GM19025 (cell line): ENCODE data around the gene RASGEF1C.

Source experiments
- ATAC-seq: cut with Tn5 transposase; IDR thresholded peaks from one replicate; pipeline ENCODE4 v1.9.1; 2021; ENCODE audit warnings: mild to moderate bottlenecking, low read depth, moderate library complexity; ENCODE audit not compliant: unreplicated experiment

RASGEF1C gene

DNA sequence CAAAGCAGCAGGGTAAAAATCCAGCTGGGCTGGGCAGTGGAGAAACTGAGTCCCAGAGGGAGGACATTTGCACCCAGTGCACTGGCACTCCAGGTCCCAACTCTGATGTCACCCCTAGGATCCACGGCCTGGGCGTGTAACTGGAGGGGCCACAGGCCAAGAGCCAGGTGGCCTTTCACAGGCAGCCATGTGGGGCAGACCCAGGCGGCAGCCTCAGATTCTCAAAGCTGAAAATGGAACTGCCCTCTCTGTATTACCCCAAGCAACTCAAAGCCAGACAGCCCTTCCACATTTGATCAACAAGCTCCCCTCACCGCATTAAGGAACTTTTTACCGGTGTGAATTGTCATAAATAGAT lies 46.7 kb downstream of the RASGEF1C start:
- ATAC-seq = no peak

DNA sequence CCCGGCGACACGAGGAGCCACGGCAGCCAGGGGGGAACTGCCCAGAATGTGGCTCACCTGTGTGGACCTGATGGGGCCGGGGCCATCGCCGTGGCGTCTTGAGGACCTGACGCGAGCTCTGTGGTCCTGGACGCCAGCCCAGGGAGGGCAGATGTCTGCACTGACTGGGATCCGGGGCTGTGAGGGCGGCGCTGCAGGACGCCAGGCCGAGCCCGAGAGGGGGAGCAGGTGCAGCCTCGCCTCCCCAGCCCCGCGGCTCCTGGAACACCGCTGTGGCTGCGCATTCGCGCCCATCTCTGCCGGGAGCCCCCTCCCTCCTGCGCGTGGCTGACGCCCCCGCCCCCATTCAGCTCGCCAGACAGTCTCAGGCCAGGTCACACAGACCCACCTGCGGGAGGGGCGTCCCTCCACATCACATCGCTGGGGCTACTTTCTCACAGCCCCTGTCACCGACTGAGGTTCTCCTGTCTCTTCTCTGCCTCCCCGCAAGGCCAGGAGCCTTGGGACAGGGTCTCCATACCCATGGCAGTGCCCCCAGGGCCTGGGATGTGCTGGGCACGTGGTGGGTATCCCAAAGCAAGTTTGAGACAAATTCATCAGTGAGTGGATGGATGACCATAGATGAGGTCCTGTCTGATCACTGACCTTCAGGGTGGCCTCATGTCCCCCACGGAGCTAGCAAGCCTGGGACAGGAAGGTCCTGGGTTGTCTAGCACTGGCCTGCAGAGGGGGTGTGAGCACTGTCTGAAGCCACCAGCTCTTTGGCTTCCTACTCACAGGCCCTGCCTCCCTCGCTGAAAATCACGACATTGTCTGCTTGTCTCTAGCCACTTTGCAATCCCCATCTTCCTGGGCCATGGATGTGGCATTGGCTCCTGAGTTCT lies 47.3 kb downstream of the RASGEF1C start:
- ATAC-seq = no peak

DNA sequence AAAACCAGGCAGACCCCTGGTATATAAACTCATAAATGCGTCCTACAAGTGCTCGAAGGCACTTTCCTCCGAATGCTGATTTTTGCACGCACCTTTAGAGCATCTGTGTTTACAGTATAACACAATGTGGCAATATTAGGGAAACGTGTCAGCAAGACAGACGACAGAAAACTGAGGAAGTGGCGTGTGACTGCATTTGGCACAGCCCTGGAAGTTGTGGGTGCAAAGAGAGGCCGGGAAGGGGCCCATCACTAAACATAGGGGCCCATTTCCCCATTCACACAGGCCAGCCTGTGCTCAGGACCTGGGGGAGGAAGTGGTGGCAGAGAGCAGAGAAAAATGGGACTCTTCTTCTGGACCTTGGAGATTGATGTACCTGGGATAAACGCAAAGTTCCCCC lies 48.2 kb downstream of the RASGEF1C start:
- no peak for ATAC-seq

DNA sequence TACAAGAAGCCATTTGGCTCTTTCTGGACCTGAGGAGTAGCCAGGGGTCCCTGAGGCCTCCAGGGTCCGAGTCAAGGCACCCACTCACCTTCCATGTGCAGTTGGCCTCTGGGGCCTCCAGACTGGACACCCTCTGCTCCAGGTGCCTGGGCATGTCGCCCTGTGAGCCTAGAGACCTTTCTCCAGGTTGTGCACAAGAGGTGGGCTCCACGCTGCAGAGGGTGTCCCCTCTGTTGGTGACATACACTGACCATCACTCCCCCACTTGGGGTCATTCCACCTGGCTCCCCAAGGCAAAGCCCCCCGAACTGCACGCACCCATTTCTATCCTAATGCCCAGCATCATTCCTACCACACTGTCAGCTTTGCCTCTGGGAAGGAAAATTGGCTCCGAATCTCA lies 48.8 kb downstream of the RASGEF1C start:
- ATAC-seq = no peak

DNA sequence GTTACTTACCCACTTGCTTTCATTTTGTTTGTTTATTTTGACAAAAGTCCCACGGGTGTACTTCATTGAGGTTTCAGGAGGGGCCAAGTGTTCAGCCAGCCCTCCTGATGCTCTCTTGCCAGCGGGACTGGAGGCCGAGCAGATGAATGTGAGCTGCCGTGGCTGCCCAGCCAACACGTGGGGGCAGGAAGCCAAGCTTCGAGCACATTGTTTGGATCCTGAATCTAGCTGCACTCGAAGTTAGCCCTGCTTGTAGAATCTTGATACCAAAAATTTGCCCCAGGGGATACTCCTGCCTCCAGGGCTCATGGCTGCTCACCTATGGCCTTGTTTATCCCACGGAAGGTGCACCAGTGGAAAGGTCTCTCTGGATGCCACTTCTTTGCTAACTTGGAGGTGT lies 49.3 kb downstream of the RASGEF1C start:
- no peak for ATAC-seq

DNA sequence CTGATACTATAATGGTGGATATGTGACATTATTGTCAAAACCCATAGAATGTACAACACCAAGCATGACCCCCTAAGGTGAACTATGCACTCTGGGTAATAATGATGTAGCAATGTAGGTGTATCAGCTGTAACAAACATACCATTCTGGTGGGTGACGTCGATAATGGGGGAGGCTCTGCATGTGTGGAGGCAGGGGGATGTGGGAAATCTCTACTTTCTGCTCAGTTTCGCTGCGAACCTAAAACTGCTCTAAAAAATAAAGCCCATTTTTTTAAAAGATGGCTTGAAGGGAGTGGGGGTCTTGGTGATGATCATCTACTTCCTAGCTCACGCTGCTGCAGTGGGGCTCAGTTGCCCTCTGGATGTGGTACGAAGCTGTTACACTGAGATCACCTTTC lies 51.1 kb downstream of the RASGEF1C start:
- ATAC-seq = no peak

DNA sequence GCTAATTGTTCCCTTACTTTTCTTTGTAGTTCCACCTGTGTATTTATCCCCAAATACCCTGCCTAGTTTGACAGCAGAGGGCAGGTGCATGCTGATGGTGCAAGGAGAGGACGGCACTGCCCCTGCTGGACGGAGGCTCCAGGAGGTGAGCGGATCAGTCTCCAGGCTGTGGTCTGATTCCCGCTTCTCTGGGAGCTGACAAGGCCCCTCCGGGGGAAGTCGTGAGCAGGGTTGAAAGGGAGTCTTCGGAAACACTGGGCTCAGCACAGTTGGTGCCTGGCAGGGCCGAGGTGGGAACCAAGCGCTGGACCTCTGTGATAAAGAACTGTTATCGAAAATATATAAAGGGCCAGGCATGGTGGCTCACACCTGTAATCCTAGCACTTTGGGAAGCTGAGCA lies 52.9 kb downstream of the RASGEF1C start:
- no peak for ATAC-seq

DNA sequence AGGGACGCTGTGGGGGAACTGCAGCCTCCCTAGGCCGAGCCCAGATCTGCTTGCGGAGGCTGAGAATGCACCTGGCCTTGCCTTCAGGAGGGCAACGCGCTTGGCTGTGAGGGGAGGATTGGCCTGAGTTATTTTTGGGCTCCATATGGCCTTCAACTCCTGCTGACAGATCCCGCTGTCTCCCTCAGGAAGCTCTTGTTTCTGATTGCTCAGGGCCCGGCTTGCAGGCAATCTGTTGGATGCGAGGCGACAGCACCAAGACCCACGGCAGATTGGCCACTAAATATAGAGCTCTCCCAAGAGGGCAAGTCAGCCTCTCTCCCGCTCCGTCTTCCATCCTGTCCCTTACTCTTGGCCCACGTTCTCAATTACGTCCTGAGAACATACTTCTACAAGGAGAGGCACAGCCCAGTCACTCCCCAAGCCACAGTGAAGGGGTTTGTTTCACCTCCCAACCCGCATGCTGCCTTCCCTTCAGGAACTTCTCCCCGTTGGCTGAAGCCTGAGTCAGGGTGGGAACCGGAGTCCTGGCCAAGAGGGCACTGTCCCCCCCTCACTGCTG lies 53.6 kb downstream of the RASGEF1C start:
- ATAC-seq = no peak

DNA sequence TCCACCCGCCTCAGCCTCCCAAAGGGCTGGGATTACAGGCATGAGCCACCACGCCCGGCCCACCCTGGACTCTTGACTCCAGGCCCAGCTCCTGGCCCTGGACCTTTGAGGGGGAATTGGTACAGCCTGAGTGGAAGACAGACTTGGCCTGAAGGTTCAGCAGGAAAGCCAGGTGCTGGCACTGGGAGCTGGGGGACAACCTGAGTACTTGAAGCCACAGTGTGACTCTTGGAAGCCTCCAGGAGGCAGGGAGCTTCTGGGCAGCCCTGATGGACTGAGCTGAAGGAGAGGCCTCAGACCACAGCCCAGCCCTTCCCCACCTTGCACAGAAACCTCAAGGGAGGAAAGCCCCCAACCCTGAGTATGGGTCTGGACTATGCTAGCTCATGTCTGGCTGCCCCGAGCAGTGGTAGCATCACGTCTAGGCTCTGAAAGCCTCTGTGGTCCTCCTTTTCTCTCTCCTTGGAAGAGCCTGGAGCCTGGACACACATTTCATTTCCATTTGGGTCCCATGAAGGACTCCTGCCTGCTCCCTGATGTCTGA lies 54.1 kb downstream of the RASGEF1C start:
- ATAC-seq = no peak

DNA sequence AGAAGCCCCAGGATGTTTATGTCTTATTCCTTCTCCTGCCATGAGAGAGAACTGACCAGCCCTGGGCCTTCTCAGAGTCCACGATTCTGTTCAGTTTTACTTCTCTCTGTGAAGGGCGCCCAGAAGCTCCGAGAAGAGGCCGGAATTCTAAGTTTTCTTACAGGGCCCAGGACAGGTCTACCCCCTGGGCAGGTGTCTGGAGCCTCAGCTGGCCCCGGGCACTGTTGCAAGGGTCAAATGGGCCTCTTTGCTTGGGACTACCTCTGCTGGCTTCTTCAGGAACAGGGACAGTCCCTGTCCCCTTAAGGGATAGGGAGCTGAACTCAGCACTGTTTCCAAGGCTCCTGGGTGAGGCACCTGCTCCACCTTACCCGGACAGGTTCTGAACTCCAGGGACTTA lies 55.0 kb downstream of the RASGEF1C start:
- ATAC-seq = no peak

DNA sequence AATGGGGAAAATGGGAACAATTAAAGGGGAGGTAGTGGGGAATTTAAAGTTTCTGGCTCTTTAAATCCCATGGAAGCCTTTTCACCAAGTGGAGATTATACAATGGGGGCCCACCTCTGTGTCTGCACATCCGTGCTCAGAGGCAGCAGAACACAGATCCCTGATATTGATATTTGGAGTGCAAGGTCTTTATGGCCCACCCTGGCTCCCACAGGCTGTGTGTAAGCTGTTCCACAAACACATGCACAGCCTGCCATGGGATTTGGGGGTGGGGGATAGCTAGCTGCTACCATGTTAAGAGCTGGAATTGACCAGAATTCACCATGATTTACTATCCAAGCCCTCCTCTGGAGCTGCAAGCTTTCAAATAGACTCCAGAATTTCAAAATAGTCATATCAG lies 55.9 kb downstream of the RASGEF1C start:
- ATAC-seq = no peak

DNA sequence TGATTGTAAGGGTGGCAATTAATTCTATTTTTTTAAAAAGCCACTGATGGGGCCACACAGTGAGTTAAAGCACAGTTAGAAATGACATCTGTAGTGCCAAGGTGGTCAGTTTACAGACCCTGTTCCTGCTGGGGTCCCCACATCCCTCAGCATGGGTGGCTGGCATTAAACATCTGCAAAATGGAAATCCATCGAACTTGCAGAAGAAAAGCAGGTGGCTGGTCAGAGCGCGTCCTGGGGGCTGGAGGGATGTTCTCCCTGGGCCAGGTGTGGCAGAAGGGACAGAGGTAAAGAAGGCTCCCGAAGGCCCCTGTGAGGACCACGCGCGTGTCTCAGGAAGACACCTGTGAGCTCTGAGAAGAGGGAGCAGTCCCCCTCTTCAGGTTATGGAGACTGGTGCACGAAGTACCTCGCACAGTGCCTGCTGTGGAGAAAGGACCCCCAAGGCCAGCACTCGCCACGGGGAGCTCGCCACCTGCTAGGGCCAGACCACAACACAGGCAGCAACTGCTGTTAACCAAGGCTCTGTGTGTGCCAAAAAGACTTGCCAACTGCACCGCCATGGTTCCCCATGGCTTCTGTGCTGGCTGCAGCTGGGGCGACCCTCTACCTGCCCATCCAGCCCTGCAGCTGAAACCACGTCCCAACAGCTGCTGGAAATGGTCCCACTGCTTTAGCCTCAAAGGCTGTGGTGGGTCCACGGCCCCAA lies 65.2 kb downstream of the RASGEF1C start:
- ATAC-seq = no peak

DNA sequence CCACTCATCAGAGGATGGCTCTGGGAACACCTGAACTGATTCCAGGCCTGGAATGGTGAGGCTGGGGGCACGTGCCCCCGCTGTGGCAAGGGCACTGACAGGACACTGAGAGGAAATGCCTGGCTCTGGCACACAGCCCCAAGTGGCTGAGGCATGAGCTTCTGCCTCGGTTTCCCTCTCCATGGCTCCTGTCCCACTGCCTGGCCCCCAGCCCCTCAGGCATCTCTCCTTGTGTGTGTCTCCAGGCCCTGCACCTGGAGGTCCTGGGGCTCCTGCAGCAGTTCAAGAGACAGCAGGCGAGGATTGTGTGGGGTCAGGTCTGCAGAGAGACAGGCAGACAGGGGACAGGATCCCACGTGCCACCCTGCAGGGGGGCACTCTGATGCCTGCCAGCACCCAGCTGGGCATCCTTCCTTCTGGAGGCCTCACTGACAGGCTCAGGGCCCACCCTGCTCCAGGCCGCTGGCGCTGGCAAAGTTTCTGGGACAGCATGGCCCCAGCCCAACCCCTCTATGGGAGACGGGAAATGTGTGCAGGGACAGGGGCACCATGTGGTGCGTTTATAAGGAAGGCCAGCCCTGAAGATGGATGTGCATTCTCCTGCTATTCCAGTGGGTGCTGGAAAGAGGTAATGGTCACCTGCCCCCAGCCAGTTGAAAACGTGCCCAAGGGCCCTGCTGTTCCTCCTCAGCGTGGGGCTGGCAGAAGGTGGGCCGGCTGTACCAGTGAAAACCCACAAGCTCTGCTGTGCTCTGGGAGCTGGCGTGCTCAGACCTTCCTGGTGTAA lies 66.0 kb downstream of the RASGEF1C start:
- no peak for ATAC-seq

DNA sequence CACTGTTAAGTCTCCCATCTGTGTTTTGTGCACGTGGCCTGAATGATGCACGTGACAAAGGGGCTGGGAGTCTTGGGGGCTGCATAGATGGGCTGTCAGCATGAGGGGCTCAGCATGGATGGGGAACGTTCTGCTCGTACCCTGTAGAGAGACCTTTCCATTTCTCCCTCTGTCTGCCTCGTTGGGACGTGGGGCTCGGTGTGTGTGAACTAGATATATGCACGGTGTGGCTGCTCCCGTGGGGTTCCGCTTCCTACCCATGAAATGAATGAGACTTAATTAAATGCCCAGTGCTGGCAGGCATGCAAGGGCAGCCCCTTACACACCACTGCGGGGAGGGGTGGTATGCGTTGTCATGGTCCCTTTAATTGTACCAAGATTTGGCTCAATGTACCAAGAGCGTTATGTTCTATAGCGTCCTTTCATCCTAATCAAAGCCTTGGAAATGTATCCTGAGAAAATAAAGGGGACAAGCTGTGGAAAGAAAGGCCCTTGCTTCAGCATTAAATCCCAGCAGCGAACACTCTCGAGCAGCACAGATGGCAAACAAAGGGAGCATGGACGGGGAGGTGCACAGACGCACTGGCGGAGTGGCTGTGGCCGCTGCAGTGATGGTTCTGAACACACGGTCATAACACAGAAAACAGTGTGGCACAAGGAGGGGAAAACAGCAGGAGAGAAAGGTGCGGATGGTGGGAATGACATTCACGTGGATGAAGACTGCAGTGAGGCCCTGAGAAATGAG lies 66.8 kb downstream of the RASGEF1C start:
- no peak for ATAC-seq

DNA sequence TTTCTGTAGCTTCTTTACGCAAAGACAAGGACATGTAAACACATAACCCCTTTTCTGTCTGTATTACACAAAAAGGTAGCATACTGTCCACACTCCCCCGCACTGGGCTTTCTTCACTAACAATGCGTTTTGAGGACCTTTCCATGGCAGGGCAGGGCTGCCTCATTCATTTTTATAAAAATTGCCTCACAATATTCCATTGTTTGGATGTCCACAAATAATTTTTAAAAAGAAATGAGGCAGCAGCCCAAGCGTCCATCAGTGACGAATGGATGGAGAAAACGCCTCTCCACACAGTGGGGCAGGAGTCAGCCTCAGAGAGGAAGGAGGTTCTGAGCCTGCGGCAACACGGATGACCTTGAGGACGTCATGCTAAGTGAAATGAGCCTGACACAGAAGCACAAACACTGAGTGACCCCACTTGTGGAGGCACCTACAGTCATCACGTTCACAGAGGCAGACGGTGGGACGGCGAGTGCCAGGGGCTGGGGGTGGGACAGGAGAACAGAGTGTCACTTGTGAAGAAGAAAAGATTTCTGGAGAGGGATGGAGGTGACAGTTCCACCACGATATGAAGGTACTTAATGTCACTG lies 67.8 kb downstream of the RASGEF1C start:
- no peak for ATAC-seq

DNA sequence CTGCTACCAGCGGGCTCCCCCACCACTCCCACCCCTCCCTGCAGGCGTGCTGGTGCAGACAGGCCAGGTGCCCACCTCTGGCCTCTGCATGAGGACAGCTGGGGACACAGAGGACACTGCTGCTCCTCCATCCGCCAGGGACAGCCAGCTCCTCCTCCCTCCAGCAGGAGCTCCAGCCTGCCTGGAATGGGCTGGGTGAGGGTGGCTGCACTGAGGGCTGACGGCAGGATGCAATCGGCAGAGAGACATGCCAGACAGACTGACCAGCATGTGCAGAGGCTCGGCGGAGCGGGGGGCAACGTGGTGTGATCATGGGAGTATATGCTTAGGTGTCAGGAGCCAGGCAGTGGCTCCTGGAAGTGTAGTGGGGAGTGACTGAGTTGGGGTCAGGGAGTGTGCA lies 68.4 kb downstream of the RASGEF1C start:
- no peak for ATAC-seq

DNA sequence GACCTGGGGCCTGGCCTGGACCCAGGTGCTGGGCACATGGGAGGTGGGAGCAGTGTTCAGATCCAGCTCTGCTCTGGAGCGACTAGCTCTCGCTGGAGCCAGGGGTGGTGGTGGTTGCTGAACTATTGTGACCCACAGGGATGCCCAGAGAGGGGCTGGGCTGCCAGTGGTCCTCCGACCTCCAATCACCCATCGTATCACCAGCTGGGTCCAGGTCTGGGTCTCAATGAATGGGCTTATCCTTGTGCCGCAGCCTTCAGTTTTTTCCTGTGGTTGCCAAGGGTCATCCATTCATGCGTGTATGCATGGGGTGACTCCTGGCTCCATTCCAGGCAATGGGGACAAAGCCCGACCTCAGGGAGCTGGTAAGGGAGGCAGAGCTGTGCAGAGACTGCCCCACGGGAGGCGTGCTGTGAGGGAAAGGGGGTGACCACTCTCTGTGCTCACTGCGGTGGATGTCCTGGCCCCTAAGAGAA lies 68.9 kb downstream of the RASGEF1C start:
- no peak for ATAC-seq

DNA sequence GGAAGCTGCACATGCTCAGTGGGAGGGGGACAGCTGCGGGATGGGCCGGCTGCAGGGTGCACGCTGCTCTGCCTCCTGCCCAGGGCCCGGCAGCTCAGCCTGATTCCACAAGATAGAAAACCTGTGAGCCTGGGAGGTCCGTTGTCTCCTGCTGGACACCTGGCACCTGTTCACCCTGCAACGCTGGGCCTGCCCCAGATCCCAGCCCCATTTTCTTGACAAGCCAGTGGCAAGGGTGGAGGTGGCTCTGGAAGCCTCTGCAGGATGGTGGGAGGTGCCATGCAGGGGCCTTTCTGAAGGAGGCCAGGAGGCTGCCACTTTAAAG lies 69.3 kb downstream of the RASGEF1C start:
- ATAC-seq = no peak

DNA sequence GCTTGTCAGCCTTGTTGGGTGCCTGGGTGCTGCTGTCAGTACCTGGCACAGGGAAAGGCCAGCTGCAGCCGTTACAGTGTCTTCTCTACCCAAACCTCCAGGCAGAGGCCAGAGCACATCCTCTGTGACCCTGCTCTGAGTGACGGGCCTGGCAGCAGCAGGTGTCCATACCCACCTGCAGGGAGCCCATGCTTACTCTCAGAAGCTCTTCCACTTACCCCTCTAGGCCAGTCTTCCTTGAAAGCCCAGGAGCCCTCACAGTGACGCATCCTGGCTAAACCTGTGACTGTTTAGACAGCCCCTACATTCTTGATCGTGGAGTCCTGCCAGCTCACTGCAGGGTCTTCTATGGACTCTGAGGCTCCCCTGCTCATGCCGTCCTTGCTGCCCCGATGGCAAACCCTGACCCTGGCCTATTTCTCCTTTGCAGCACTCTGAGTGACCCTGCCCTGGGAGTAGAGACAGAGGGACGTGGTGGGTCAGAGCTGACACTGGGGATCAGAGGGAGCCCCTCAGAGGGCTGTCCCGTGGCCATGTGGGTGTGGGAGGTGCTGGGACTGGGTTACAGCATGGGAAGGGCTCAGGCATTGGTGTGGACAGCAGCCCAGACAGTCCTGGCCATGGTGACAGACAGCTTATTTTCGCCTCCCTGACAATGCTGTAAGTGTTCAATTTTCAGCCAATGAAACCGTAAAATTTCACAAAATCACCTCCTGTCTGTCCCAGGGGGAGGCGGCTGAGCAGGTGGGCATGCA lies 69.9 kb downstream of the RASGEF1C start:
- ATAC-seq = no peak
